GM18907 (cell line): Measurements from ENCODE around the gene RUSC1.
"Not testable (repeated sequence)": the region's sequence is repeated elsewhere in the genome, so short reads cannot be mapped to it uniquely, and the experiment has no call there.

Experiments used
- ATAC-seq: cut with Tn5 transposase; IDR thresholded peaks from one replicate; pipeline ENCODE4 v1.9.1; 2021; ENCODE audit warnings: mild to moderate bottlenecking, moderate library complexity; ENCODE audit not compliant: unreplicated experiment

RUSC1 gene

GRCh38 chr1:155322953-155323728 lies 2.4 kb downstream of the RUSC1 start:
- peak; percentile 51 for ATAC-seq

DNA sequence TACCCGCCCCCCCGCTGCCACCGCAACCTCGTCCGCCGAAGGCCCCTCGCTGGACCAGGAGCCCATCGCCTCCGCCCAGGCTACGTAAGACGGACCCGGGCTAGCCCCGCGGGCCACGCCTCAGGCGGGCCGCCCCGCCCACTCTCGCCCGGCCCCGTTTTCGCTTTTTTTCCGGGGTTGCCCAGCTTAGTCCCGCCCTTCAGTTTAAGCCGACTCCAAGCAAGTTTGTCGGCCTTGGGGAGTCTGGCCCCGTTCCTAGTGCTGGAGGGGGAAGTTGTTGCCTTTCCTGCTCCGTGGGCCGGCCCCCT lies 3.0 kb downstream of the RUSC1 start:
- ATAC-seq, result peak; percentile 35

- peak; percentile 57 for ATAC-seq
These were observed 3.5 kb downstream of the RUSC1 start for GRCh38 chr1:155324037-155324716.

DNA sequence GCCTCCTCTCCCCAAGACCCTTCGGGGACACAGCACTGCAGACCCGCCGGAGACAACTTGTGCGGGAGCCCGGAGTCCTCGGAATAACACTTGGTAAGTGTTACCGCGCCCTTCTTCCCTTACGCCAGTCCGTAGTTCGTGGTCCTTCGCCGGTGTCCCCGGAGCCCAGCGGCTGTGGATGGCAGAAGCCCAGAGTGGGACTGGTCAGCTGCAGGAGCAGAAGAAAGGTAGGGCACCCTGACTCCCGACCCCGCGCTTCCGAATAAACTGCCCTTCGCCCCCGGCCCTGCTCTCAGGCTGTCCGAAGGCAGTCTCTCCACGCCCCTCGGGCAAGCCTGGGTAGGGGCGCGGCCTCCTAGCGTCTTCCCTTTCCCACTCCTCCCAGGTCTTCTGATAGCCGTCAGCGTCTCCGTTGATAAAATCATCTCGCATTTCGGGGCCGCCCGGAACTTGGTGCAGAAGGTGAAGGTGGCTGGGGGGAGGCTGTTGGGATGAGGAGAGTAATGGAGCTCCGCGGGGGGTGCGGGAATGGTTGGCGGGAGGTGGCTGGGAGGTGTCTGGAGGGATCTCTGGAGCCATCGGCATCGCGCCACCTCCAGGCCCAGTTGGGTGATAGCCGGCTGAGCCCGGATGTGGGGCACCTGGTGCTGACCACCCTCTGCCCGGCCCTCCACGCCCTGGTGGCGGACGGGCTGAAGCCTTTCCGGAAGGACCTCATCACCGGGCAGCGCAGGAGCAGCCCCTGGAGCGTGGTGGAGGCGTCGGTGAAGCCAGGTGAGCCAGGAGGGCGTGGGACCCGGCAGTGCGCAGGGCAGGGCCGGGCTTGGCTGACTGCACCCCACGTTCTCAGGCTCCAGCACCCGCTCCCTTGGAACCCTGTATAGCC lies 4.3 kb downstream of the RUSC1 start:
- ATAC-seq, result no peak

GRCh38 chr1:155325603-155325893 lies 4.9 kb downstream of the RUSC1 start:
- no peak for ATAC-seq

- ATAC-seq, result no peak
These were observed 5.4 kb downstream of the RUSC1 start for GRCh38 chr1:155326020-155326526.

DNA sequence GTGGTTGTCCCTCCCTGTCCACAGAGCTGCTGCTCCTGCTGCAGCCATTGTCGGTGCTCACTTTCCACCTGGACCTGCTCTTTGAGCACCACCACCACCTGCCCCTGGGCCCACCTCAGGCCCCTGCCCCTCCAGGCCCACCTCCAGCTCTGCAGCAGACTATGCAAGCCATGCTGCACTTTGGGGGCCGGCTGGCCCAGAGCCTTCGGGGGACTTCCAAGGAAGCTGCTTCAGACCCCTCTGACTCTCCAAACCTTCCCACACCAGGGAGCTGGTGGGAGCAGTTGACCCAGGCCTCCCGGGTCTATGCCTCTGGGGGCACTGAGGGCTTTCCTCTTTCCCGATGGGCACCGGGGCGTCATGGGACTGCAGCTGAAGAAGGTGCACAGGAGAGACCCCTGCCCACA lies 5.9 kb downstream of the RUSC1 start:
- ATAC-seq, result no peak

DNA sequence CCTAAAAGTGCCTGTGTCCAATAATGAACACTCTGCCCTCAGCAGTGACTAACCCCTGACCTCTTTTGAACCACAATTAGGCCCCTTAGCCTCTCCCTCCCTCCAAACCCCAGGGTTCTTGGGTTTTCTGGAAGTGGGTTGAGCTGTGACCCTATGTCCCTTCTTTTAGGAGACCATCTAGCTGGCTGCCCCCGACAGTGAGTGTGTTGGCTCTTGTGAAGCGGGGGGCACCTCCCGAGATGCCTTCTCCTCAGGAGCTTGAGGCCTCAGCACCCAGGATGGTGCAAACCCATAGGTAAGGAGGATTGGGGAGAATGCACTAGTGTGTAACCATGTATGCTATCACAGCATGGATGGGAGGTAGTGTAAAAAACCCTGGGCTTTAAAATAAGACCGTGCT lies 7.3 kb downstream of the RUSC1 start:
- no peak for ATAC-seq

GRCh38 chr1:155328856-155329255 lies 8.2 kb downstream of the RUSC1 start:
- not testable (repeated sequence) for ATAC-seq

- no peak for ATAC-seq
These were observed 9.4 kb downstream of the RUSC1 start for GRCh38 chr1:155329980-155330598.

GRCh38 chr1:155334962-155335361 lies 14.3 kb downstream of the RUSC1 start:
- ATAC-seq, result no peak

- ATAC-seq, result no peak
These were observed 18.9 kb downstream of the RUSC1 start for GRCh38 chr1:155339515-155340097.

- ATAC-seq, result no peak
These were observed 22.1 kb downstream of the RUSC1 start for GRCh38 chr1:155342842-155343241.

DNA sequence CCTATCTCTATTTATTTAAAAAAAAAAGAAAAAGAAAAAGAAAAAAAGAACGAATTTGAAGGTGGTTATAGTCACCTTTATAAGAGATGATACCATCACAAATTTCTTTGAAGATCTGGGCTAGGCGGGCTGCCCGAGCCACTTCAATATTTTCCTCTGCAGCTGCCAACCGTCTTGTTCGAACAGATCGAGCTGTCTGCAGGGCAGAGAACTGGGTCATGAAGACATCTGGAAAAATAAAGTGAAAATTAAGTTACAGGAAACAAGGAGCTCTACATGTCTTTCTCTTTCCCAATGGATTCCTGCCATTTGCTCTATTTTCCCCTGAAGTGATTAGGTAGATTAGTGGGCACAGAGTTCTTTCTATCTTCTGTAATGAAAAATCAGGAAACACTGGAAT lies 31.9 kb downstream of the RUSC1 start:
- no peak for ATAC-seq

DNA sequence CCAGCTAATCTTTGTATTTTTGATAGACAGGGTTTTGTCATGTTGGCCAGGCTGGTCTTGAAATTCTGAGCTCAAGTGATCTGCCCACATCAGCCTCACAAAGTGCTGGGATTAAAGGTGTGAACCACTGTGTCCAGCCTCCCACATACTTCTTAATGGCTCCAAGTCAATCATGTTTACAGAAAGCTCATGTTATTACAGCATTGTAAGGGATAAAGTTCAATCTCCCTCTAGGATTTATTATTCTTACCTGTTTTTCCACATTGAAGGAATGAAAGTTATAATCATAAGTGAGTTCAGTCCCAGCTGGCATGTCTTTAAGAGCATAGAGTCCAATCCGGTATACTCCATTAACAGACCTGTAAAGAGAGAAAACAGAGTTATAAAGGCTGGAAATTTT lies 39.4 kb downstream of the RUSC1 start:
- no peak for ATAC-seq

DNA sequence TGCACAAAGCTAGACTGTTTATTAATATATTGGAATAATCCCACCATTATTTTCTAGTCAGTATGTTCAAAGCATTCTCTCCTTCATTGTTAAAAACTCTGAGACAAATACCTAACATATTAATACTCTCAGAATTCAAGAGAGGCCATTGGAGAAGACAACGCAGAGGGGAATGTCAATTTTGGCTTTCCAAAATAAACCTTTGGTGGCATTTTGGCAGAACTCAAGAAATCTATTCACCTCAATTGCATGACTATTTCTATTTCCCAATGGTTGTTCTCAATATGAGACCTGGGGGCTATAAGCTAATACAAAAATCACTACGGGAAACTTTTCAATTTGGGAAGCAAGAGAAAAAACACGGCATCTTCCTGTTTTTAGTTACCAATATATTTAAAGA lies 58.5 kb downstream of the RUSC1 start:
- no peak for ATAC-seq

GRCh38 chr1:155379631-155380090 lies 59.0 kb downstream of the RUSC1 start:
- ATAC-seq, result no peak
